SK-N-SH (cell line): ENCODE measurements around the gene CAMKMT. TPM values are rescaled to one million over a fixed set of nuclear protein-coding genes. Genes with fewer than 3 reads are reported as not detected.

Source experiments
- CTCF ChIA-PET: fragments of 300-600, 350-600 bp; formaldehyde crosslinking; extraction: SDS; loops from one replicate; lab custom pipeline; 2021; lab: Yijun Ruan, JAX
- POLR2A ChIA-PET: fragments of 350-600 bp; sonication (Branson Sonifier 250); formaldehyde crosslinking; extraction: SDS; loops from one replicate; lab custom pipeline; 2020; ENCODE audit warnings: antibody characterized with exemption, inconsistent platforms; lab: Yijun Ruan, JAX
- DNase-seq: peaks from one replicate; pipeline ENCODE4 v3.0.0; 2012
- H2AFZ ChIP-seq: fragments of 200-600 bp; sonication (generic); 2 replicates; pipeline ENCODE4 v1.8.1; 2016; ENCODE audit warnings: antibody characterized with exemption, mild to moderate bottlenecking, low read depth
- H3F3A ChIP-seq: fragments of 200-600 bp; sonication (generic); replicated peaks from 2 replicates; pipeline ENCODE3; 2016; ENCODE audit warnings: antibody characterized with exemption, mild to moderate bottlenecking; ENCODE audit not compliant: insufficient read depth
- H3K27ac ChIP-seq, 2 experiments: fragments of 200-500 bp in 1 of 2; fragments of 200-600 bp in 1 of 2; sonication (Bioruptor generic) in 1 of 2; sonication (generic), shearing (Covaris generic) in 1 of 2; 2 replicates each; pipeline versions ENCODE4 v1.5.1 to v1.6.1; 2014 to 2016; ENCODE audit warnings: low read depth in 2 of 2, inconsistent platforms in 1 of 2, low read length in 1 of 2, mild to moderate bottlenecking in 1 of 2, mixed read lengths in 1 of 2
- H3K27me3 ChIP-seq: fragments of 200-600 bp; sonication (generic), shearing (Covaris generic); 2 replicates; pipeline ENCODE4 v1.6.1; 2016; ENCODE audit warnings: mixed run types; ENCODE audit not compliant: insufficient read depth
- H3K36me3 ChIP-seq, 2 experiments: fragments of 200-500 bp in 1 of 2; fragments of 200-600 bp in 1 of 2; sonication (Bioruptor generic) in 1 of 2; sonication (generic) in 1 of 2; replicated peaks in 1 of 2; 2 replicates each; pipeline versions ENCODE3 to v1.5.1; 2014 to 2016; ENCODE audit warnings: low read length in 1 of 2, mild to moderate bottlenecking in 1 of 2; ENCODE audit not compliant: insufficient read depth in 2 of 2, control insufficient read depth in 1 of 2
- H3K4me1 ChIP-seq, 2 experiments: fragments of 200-500 bp in 1 of 2; fragments of 200-600 bp in 1 of 2; sonication (Bioruptor generic) in 1 of 2; sonication (generic), shearing (Covaris generic) in 1 of 2; 2 replicates each; pipeline versions ENCODE4 v1.5.1 to v1.6.1; 2014 to 2016; ENCODE audit warnings: low read depth in 1 of 2, low read length in 1 of 2, mixed run types in 1 of 2; ENCODE audit not compliant: insufficient read depth in 2 of 2, control insufficient read depth in 1 of 2
- H3K4me2 ChIP-seq: fragments of 200-600 bp; sonication (generic), shearing (Covaris generic); 2 replicates; pipeline ENCODE4 v1.6.1; 2017; ENCODE audit warnings: mixed run types
- H3K4me3 ChIP-seq, 2 experiments: fragments of 200-500 bp in 1 of 2; fragments of 200-600 bp in 1 of 2; sonication (Bioruptor generic) in 1 of 2; sonication (generic), shearing (Covaris generic) in 1 of 2; 2 replicates each; pipeline versions ENCODE4 v1.5.1 to v1.8.1; 2014 to 2016; ENCODE audit warnings: low read depth in 2 of 2, inconsistent platforms in 1 of 2, low read length in 1 of 2, mild to moderate bottlenecking in 1 of 2, mixed read lengths in 1 of 2, moderate library complexity in 1 of 2
- H3K79me2 ChIP-seq: fragments of 200-600 bp; sonication (generic); 2 replicates; pipeline ENCODE4 v1.8.1; 2017; ENCODE audit warnings: mild to moderate bottlenecking; ENCODE audit not compliant: insufficient read depth
- H3K9ac ChIP-seq: fragments of 200-600 bp; sonication (generic); 2 replicates; pipeline ENCODE4 v1.6.1; 2017; ENCODE audit warnings: mixed run types
- H3K9me2 ChIP-seq: fragments of 200-600 bp; sonication (generic); 2 replicates; pipeline ENCODE4 v1.6.1; 2017; ENCODE audit warnings: mixed run types
- H3K9me3 ChIP-seq: fragments of 200-600 bp; sonication (generic); 2 replicates; pipeline ENCODE4 v1.6.1; 2017; ENCODE audit warnings: mixed run types, mild to moderate bottlenecking, moderate library complexity
- H4K20me1 ChIP-seq: fragments of 200-600 bp; sonication (generic); 2 replicates; pipeline ENCODE4 v1.6.1; 2017; ENCODE audit warnings: mild to moderate bottlenecking, mixed run types; ENCODE audit not compliant: insufficient read depth
- CHD2 ChIP-seq: fragments of 150-350 bp; IDR thresholded peaks from 2 replicates; pipeline ENCODE4 v1.6.1; 2018; ENCODE audit warnings: low read length; ENCODE audit not compliant: partially characterized antibody
- ELF1 ChIP-seq: IDR thresholded peaks from 2 replicates; pipeline ENCODE4 v1.4.0; 2012
- EZH2phosphoT487 ChIP-seq: fragments of 200-600 bp; sonication (generic); IDR thresholded peaks from 2 replicates; pipeline ENCODE4 v1.6.1; 2017; ENCODE audit warnings: low read depth, mixed run types, mild to moderate bottlenecking, antibody characterized with exemption, moderate library complexity, borderline replicate concordance
- FOSL2 ChIP-seq: IDR thresholded peaks from 2 replicates; pipeline ENCODE4 v1.4.0; 2012; ENCODE audit warnings: low read depth, mild to moderate bottlenecking, moderate library complexity, borderline replicate concordance
- GABPA ChIP-seq: IDR thresholded peaks from 2 replicates; pipeline ENCODE4 v1.4.0; 2012; ENCODE audit warnings: low read depth, mild to moderate bottlenecking
- IRF3 ChIP-seq: fragments of 150-350 bp; IDR thresholded peaks from 2 replicates; pipeline ENCODE4 v1.6.1; 2016; ENCODE audit warnings: mild to moderate bottlenecking, low read depth, low read length
- MAX ChIP-seq: IDR thresholded peaks from 2 replicates; pipeline ENCODE4 v1.4.0; 2012; ENCODE audit warnings: low read depth
- MXI1 ChIP-seq: IDR thresholded peaks from 2 replicates; pipeline ENCODE4 v1.6.1; 2012; ENCODE audit warnings: mild to moderate bottlenecking, low read depth, low read length, improper control_type of control experiment
- NFIC ChIP-seq: IDR thresholded peaks from 2 replicates; pipeline ENCODE4 v1.4.0; 2012; ENCODE audit warnings: borderline replicate concordance
- POLR2AphosphoS5 ChIP-seq: IDR thresholded peaks from 2 replicates; pipeline ENCODE4 v1.6.1; 2012; ENCODE audit warnings: low read depth, low read length
- RCOR1 ChIP-seq: fragments of 150-350 bp; IDR thresholded peaks from 2 replicates; pipeline ENCODE4 v1.6.1; 2017; ENCODE audit warnings: antibody characterized with exemption, low read length
- REST ChIP-seq: IDR thresholded peaks from 2 replicates; pipeline ENCODE4 v1.6.1; 2012; ENCODE audit warnings: mild to moderate bottlenecking, low read depth, low read length, moderate library complexity
- SMC3 ChIP-seq: IDR thresholded peaks from 2 replicates; pipeline ENCODE4 v1.6.1; 2012; ENCODE audit warnings: low read depth, low read length, improper control_type of control experiment
- USF2 ChIP-seq: fragments of 150-350 bp; IDR thresholded peaks from 2 replicates; pipeline ENCODE4 v1.6.1; 2017; ENCODE audit warnings: antibody characterized with exemption, low read length, low read depth, borderline replicate concordance
- YY1 ChIP-seq: IDR thresholded peaks from 2 replicates; pipeline ENCODE4 v1.4.0; 2012; ENCODE audit warnings: low read depth, mild to moderate bottlenecking
- WGBS: methylation state at CpG from one replicate; pipeline ENCODE4 v1.1.6; 2017; ENCODE audit warnings: low lambda C conversion rate; 5-methylcytosine and 5-hydroxymethylcytosine counted together
- polyA plus RNA-seq, 3 experiments: library from polyadenylated mRNA; depleted of rRNA; stranded (reverse); fragments of >200 nt; gene quantifications; 2 replicates each; pipeline ENCODE4 v1.2.3, GENCODE V29; 2012

CAMKMT gene
- polyA plus RNA-seq, 1 of the 3 experiments (the other 2 are of a cell fraction), result 5.9 TPM

- H3K9me3 ChIP-seq, result no peaks in the 10 kb centered on the region
- ChIA-PET POLR2A (interaction anchor here (0.8 to 1.3 kb wide), 2 partner anchors 9 to 10 kb away, joined by 3 to 4 read pairs; partner anchors contain the start of genes CAMKMT and PREPL), CTCF (interaction anchor here (0.9 to 1.9 kb wide), 6 partner anchors 8 to 307 kb away, joined by 3 to 11 read pairs (median 4); partner anchors contain the start of genes CAMKMT and PREPL)
- no peak overlapping the region for H2AFZ ChIP-seq
- no peak overlapping the region for H3K27ac ChIP-seq
- peaks cover 13% of the 10 kb centered on the region; the same call in 1 of the 2 replicates for H3K79me2 ChIP-seq
- H3K36me3 ChIP-seq, result peaks cover 4 to 12% of the 10 kb centered on the region in 2 experiments
- H3K4me3 ChIP-seq, result no peak overlapping the region
- no peak overlapping the region for H3K9ac ChIP-seq
- peaks cover 17% of the 10 kb centered on the region for H3F3A ChIP-seq
- H3K4me2 ChIP-seq, result no peak overlapping the region
- no peak for DNase-seq
- WGBS, result 94% methylated on average over 4 of the region's 4 CpGs
- H3K4me1 ChIP-seq, result peaks cover 0 to 18% of the 10 kb centered on the region in 2 experiments; a peak in 2 of 4 replicates
- H3K27me3 ChIP-seq, result no peaks in the 10 kb centered on the region
- H4K20me1 ChIP-seq, result peaks cover 8% of the 10 kb centered on the region; the same call in 1 of the 2 replicates
- TF ChIP-seq GABPA (no peak), ELF1 (no peak), IRF3 (no peak), YY1 (no peak), USF2 (no peak), REST (no peak), SMC3 (no peak)
- no peaks in the 10 kb centered on the region for H3K9me2 ChIP-seq
Observed at GRCh38 chr2:44351088-44351487, 10.7 kb upstream of the CAMKMT start.

GRCh38 chr2:44351676-44352075 lies 10.1 kb upstream of the CAMKMT start:
- H3K9me2 ChIP-seq, result no peaks in the 10 kb centered on the region
- ChIA-PET CTCF (interaction anchor here (0.9 to 4.3 kb wide), 6 partner anchors 8 to 308 kb away, joined by 3 to 19 read pairs (median 5); partner anchors contain the start of genes CAMKMT and PREPL), POLR2A (interaction anchor here (1.3 kb wide), 1 partner anchor 10 kb away, joined by 4 read pairs; the partner anchor contains the start of genes CAMKMT and PREPL)
- no peak overlapping the region for H3K27ac ChIP-seq
- H3K9me3 ChIP-seq, result no peaks in the 10 kb centered on the region
- no peak for TF ChIP-seq NFIC
- no peak for TF ChIP-seq FOSL2
- TF ChIP-seq MXI1, result no peak
- TF ChIP-seq CHD2, result no peak
- no peak for TF ChIP-seq EZH2phosphoT487
- no peak for TF ChIP-seq POLR2AphosphoS5
- no peak for TF ChIP-seq IRF3
- no peak for TF ChIP-seq RCOR1
- TF ChIP-seq USF2, result no peak
- TF ChIP-seq MAX, result no peak
- H3K4me1 ChIP-seq, result peaks cover 0 to 18% of the 10 kb centered on the region in 2 experiments; a peak in 1 of 4 replicates
- H3K4me2 ChIP-seq, result no peak overlapping the region
- H2AFZ ChIP-seq, result no peak overlapping the region
- H3K27me3 ChIP-seq, result no peaks in the 10 kb centered on the region
- H3F3A ChIP-seq, result peaks cover 17% of the 10 kb centered on the region
- H3K4me3 ChIP-seq, result no peak overlapping the region
- peaks cover 13% of the 10 kb centered on the region; the same call in 1 of the 2 replicates for H3K79me2 ChIP-seq
- peaks cover 0 to 7% of the 10 kb centered on the region in 2 experiments for H3K36me3 ChIP-seq
- H3K9ac ChIP-seq, result no peak overlapping the region
- H4K20me1 ChIP-seq, result peaks cover 8% of the 10 kb centered on the region; the same call in 1 of the 2 replicates
- WGBS, result 98% methylated on average over 2 of the region's 2 CpGs
- DNase-seq, result no peak
